GM12872 (cell line): ENCODE measurements around the gene SLC8B1.

ENCODE experiments used
- TF ChIP-seq, protein P1 (sequence below): IDR thresholded peaks from 3 replicates; pipeline ENCODE4 v1.5.1; 2011; ENCODE audit warnings: low read depth, mild to moderate bottlenecking, low read length, moderate library complexity; ENCODE audit not compliant: insufficient read depth

SLC8B1 gene

DNA sequence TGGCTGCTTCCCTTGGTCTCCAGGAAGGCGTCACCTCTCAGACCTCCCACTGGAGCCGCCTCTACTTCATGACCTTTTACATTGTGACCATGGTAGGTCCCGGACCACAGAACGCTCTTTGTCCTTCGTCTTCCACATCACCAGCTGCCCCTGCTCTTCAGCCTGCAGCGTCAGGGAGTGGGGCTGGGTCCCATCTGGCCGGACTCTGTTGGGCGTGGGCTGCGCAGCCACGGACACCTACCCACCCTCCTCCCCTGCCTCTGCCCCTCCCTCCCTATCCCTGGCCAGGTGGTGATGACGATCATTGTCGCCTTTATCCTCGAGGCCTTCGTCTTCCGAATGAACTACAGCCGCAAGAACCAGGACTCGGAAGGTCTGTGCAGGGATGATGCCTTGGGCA is 43.3 kb downstream of the SLC8B1 start:
- TF ChIP-seq, protein P1, sequence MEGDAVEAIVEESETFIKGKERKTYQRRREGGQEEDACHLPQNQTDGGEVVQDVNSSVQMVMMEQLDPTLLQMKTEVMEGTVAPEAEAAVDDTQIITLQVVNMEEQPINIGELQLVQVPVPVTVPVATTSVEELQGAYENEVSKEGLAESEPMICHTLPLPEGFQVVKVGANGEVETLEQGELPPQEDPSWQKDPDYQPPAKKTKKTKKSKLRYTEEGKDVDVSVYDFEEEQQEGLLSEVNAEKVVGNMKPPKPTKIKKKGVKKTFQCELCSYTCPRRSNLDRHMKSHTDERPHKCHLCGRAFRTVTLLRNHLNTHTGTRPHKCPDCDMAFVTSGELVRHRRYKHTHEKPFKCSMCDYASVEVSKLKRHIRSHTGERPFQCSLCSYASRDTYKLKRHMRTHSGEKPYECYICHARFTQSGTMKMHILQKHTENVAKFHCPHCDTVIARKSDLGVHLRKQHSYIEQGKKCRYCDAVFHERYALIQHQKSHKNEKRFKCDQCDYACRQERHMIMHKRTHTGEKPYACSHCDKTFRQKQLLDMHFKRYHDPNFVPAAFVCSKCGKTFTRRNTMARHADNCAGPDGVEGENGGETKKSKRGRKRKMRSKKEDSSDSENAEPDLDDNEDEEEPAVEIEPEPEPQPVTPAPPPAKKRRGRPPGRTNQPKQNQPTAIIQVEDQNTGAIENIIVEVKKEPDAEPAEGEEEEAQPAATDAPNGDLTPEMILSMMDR: no peak

DNA sequence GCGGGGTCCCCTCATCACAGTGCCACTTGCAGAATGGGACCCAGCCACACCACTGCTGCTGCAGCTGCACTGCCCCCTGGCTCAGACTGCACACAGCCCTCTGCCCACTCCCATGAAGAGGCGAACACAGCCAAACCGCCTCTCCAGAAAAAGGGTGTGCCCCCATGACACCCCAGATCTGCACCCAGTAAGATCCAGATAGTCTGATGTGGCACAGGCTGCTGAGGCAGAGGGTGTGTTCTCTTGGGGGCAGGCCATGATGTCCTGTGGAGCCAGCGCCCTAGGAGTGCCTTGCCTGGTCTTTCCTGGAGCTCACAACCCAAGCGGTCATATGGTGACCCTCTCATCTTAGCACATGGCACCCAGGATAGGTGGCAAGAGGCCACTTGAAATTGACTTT is 44.4 kb downstream of the SLC8B1 start:
- TF ChIP-seq, protein P1: no peak

DNA sequence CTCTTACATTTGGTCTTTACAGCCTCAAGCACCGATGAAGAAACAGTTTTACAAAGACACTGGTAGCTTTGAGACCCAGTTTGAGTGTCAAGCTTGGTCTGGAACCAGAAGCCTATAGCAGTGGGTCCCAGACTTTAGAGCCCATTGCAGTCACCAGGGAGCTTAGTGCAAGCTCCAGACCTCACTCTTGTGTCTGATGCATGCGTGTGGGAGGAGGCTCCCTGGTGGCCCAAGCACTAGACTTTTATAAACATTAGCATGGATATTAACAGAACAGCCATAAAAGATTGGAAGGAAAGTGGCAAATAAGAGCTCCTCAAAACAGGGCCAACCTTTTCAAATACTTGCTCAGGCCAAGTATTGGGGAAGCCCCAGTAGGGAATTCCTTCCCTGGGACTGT is 45.5 kb downstream of the SLC8B1 start:
- TF ChIP-seq, protein P1: no peak

DNA sequence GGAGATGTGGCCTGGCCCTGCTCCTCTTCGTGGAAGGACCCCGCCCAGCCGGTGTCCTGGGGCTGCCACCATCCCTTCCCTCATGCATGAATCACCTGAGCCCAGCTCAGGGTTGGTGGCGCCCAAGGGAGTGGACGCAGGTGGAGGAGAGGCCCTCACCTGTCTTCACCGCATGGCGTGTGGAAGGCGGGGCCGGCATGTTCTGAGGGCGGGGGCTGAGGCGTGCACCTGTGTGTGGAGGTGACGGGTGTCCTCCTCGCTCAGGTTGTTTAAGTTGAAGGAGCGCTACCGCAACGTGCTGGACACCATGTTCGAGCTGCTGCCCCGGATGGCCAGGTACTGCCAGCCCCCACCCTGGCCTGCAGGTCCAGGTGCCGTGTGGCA is 47.0 kb downstream of the SLC8B1 start:
- TF ChIP-seq, protein P1: no peak

DNA sequence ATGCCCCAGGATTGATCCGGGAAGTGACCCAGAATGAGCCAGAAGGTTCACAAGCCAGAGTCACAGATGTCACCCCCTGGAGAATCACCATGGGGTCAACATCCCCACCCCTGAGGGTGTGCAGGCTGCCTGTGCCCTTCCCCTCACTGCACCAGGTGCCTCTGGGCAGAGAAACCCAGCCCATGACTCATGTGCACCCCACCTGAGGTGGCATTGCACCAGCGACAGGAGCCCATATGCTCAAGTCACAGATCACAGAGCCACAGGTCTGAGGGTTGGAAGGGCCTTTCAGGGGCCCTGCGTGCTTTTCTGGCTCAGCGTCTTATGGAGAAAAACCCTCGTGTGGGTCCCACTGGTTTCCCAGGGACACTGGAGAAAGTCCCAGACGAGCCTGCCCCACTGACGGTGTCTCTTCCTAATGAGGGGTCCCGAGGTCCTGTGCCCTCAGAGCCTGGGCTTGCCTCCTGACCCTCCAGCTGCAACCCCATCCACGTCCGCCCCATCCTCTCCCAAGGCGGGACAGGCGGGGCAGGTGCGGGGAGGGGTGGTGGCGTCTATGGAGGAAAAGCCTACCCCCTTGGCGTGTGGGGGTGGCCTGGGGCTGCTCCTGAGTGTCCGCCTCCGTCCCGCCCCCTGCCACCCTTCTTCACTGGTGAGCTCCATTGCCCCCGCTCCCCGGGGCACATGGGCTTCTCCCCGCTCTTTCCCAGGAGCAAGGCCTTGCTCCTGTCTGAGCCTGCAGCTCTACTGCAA is 47.6 kb downstream of the SLC8B1 start:
- TF ChIP-seq, protein P1: no peak

DNA sequence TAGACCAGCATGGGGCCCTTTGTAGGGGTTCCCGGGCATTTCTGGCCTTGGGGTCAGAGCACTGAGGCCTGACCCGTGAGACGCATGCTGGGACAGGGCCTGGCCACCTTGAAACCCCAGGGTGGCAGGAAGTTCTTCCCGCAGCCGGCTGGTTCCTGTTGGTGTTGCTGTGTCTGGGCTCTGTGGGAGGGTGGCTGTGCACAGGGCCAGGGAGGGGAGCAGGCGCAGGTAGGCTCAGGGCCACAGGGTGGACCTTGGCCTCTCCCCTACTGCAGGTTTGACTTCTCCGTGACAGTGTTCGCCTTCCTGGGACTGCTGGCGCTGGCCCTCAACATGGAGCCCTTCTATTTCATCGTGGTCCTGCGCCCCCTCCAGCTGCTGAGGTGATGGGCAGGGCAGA is 48.2 kb downstream of the SLC8B1 start:
- TF ChIP-seq, protein P1: no peak

DNA sequence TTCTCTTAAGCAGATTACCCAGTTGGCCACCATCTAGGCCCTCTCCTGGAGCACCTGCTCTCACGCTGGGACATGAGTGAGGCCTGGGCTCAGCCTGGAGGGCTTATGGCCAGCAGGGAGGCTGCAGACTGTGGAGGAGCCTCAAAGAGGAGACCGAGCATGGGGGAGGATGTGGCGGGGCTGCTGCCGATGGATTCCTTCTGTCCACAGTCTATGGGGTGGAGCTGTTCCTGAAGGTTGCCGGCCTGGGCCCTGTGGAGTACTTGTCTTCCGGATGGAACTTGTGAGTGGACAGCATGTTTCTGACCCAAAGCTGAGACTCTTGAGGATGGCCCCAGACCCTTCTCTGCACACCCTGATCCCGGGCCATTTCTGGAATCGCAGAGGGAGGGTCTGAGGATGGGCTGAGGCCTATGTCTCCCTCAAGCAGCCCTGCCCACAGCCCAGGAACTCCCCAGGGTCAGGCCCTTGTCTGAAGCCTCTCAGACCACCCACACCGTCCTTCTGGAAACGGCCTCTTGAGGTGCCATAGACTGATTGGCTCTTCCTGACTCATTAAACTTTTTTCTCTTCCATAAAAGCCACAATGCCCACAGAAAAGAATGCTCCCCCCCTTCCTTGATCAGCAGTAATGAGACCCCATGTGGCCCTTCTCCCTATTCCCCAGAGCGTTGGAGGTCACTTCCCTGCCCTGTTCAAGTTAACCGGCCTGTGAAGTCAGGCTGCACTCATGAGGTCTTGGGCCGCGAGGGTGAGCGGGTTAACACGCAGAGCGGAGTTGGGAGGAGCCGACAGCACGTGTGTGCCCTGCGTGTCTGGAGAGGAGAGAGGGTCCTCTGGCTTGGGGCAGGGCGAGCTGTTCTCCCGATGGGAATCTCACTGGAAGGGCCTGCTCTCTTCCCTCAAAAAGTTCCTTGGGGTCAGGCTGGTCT is 49.0 kb downstream of the SLC8B1 start:
- TF ChIP-seq, protein P1: no peak
